Spleen (tissue), 11 donors: Measurements from ENCODE around the gene KRTAP9-6. TPM values are rescaled to one million over a fixed set of nuclear protein-coding genes. Genes with fewer than 3 reads are reported as not detected.
A peak's percentile ranks its signal among the peaks of the same experiment; 100 is the strongest.

Source experiments
- DNase-seq: peaks from one replicate; pipeline ENCODE4 v3.0.0-alpha.2; 2020
- H3K27ac ChIP-seq, 8 donors: fragments of 200-600 bp; sonication (generic) in 7 of 8; 1 replicate in 4 of 8; 2 replicates in 4 of 8; pipeline versions ENCODE4 v1.5.0 to v1.8.0; 2016 to 2021; ENCODE audit warnings: inconsistent platforms in 4 of 8, mild to moderate bottlenecking in 4 of 8, moderate library complexity in 1 of 8
- H3K27me3 ChIP-seq, 7 donors: fragments of 200-600 bp; sonication (generic) in 6 of 7; replicated peaks in 1 of 7; 1 replicate in 4 of 7; 2 replicates in 3 of 7; pipeline versions ENCODE4 v1.5.0 to v1.8.0; 2016 to 2021; ENCODE audit warnings: inconsistent platforms in 3 of 7, mild to moderate bottlenecking in 1 of 7
- H3K36me3 ChIP-seq, 6 donors: fragments of 200-600 bp; sonication (generic) in 5 of 6; 1 replicate in 4 of 6; 2 replicates in 2 of 6; pipeline versions ENCODE4 v1.5.0 to v1.8.0; 2016 to 2021; ENCODE audit warnings: inconsistent platforms in 2 of 6
- H3K4me1 ChIP-seq, 6 donors: fragments of 200-600 bp; sonication (generic) in 5 of 6; 1 replicate in 3 of 6; 2 replicates in 3 of 6; pipeline versions ENCODE4 v1.5.0 to v1.8.0; 2016 to 2021; ENCODE audit warnings: inconsistent platforms in 3 of 6
- H3K4me3 ChIP-seq, 8 donors: fragments of 200-600 bp; sonication (generic) in 7 of 8; 1 replicate in 4 of 8; 2 replicates in 4 of 8; pipeline versions ENCODE4 v1.5.0 to v1.8.0; 2016 to 2021; ENCODE audit warnings: inconsistent platforms in 4 of 8, mild to moderate bottlenecking in 4 of 8, moderate library complexity in 2 of 8
- H3K9me3 ChIP-seq, 8 donors: fragments of 200-600 bp; sonication (generic) in 7 of 8; 1 replicate in 4 of 8; 2 replicates in 4 of 8; pipeline versions ENCODE4 v1.5.0 to v1.8.0; 2016 to 2021; ENCODE audit warnings: inconsistent platforms in 4 of 8
- CTCF ChIP-seq, 11 experiments: fragments of 200-600 bp in 7 of 11; fragments of 450-650 bp in 4 of 11; sonication (generic) in 4 of 11; IDR thresholded peaks in 8 of 11; conservative IDR thresholded peaks in 3 of 11; 1 replicate in 7 of 11; 2 replicates in 4 of 11; pipeline versions ENCODE4 v1.4.0 to v1.8.0; 2016 to 2021; ENCODE audit warnings: antibody characterized with exemption in 11 of 11, inconsistent platforms in 4 of 11, mild to moderate bottlenecking in 1 of 11
- POLR2A ChIP-seq, 3 donors: fragments of 450-650 bp; IDR thresholded peaks; one replicate each; pipeline ENCODE4 v1.5.1; 2017; ENCODE audit warnings: antibody characterized with exemption in 3 of 3, mild to moderate bottlenecking in 1 of 3
- POLR2AphosphoS5 ChIP-seq, 3 donors: sonication (generic); formaldehyde crosslinking; IDR thresholded peaks; one replicate each; pipeline ENCODE4 v1.5.1; 2017; ENCODE audit warnings: antibody characterized with exemption in 3 of 3
- WGBS, 5 donors: extraction: QIAGEN DNeasy Blood & Tissue Kit in 3 of 5; methylation state at CpG; one replicate each; pipeline versions ENCODE4 v1.1.5 to v1.1.7; 2013 to 2018; 5-methylcytosine and 5-hydroxymethylcytosine counted together
- intact Hi-C: fragments of 100-400 bp; cut with DNase I; formaldehyde crosslinking; loops from one replicate; pipeline ENCODE4 v1.15.0; 2023; ENCODE audit warnings: low total_unique reads
- polyA plus RNA-seq, 3 donors: library from polyadenylated mRNA; stranded (reverse); fragments of 200-250 nt; gene quantifications; one replicate each; pipeline ENCODE4 v1.2.1, GENCODE V29; 2013
- total RNA-seq, 7 donors: library from RNA; depleted of rRNA in 3 of 7; stranded (reverse); fragments of >200 nt in 3 of 7; fragmentation: NEBNext Ultra II Directional in 4 of 7; extraction: Animal tissue kit (Norgen Biotek cat#: 25700) in 4 of 7; gene quantifications; one replicate each; pipeline versions ENCODE4 v1.1.0 to v1.2.1, GENCODE V29; 2016 to 2021
- donor health status: healthy with polysubstance abuse.
- donor health status: DM: no; HTN: no; CAD: no; lungs with moderate emphysema.
- donor health status: DM: no; HTN: no; CAD: no.
- donor health status: Bipolar disorder and iron deficiency.
- donor health status: healthy.
- donor health status: DM: no; HTN: no; CAD: no.
- donor health status: DM: yes; HTN: yes; CAD: no.

The KRTAP9-6 gene
- total and polyA plus RNA-seq, 10 donors = not detected

GRCh38 chr17:41284546-41284945 lies 19.4 kb downstream of the KRTAP9-6 start:
- H3K4me1 ChIP-seq = peaks cover 0 to 15% (median 2%) of the 10 kb centered on the region in 6 donors
- peaks cover 0 to 2% (median 0%) of the 10 kb centered on the region in 8 donors for H3K9me3 ChIP-seq
- no peak overlapping the region for H3K4me3 ChIP-seq
- no peaks in the 10 kb centered on the region for H3K36me3 ChIP-seq
- no peaks in the 10 kb centered on the region for H3K27me3 ChIP-seq
- no peak overlapping the region for H3K27ac ChIP-seq
- TF ChIP-seq POLR2AphosphoS5 (IDR thresholded peaks at IDR 0.05) = no peak
- no peak for TF ChIP-seq CTCF (IDR thresholded peaks at IDR 0.05 in 8 of 11, conservative IDR thresholded peaks at IDR 0.05 in 3 of 11)
- no peak for TF ChIP-seq POLR2A (IDR thresholded peaks at IDR 0.05)
- no peak for DNase-seq
- WGBS, 5 donors = 2 to 16% (median 10%) methylated on average over 2 of the region's 2 CpGs
- intact Hi-C loops = no loop called here

GRCh38 chr17:41287050-41287449 lies 21.9 kb downstream of the KRTAP9-6 start:
- intact Hi-C loops = no loop called here
- H3K9me3 ChIP-seq = no peaks in the 10 kb centered on the region
- no peak for DNase-seq
- no peak overlapping the region for H3K4me3 ChIP-seq
- H3K4me1 ChIP-seq = peaks cover 0 to 15% (median 2%) of the 10 kb centered on the region in 6 donors
- H3K27ac ChIP-seq = peak overlapping the region in 2 of 8 donors; percentile 6 to 37
- H3K36me3 ChIP-seq = no peaks in the 10 kb centered on the region
- TF ChIP-seq CTCF (IDR thresholded peaks at IDR 0.05 in 8 of 11, conservative IDR thresholded peaks at IDR 0.05 in 3 of 11) = no peak
- TF ChIP-seq POLR2A (IDR thresholded peaks at IDR 0.05) = no peak
- no peak for TF ChIP-seq POLR2AphosphoS5 (IDR thresholded peaks at IDR 0.05)
- H3K27me3 ChIP-seq = peaks cover 0 to 2% (median 0%) of the 10 kb centered on the region in 7 donors
- 41 to 75% (median 71%) methylated on average over 3 of the region's 3 CpGs for WGBS, 5 donors

- 59 to 82% (median 77%) methylated on average over 1 of the region's 1 CpG for WGBS, 5 donors
- H3K4me3 ChIP-seq = no peak overlapping the region
- H3K4me1 ChIP-seq = no peaks in the 10 kb centered on the region
- H3K27ac ChIP-seq = no peak overlapping the region
- intact Hi-C loops = no loop called here
- DNase-seq = no peak
- TF ChIP-seq POLR2AphosphoS5 (IDR thresholded peaks at IDR 0.05) (no peak), CTCF (IDR thresholded peaks at IDR 0.05 in 8 of 11, conservative IDR thresholded peaks at IDR 0.05 in 3 of 11) (no peak), POLR2A (IDR thresholded peaks at IDR 0.05) (no peak)
- peaks cover 0 to 7% (median 0%) of the 10 kb centered on the region in 7 donors for H3K27me3 ChIP-seq
- peaks cover 0 to 2% (median 0%) of the 10 kb centered on the region in 8 donors for H3K9me3 ChIP-seq
- H3K36me3 ChIP-seq = no peaks in the 10 kb centered on the region
These were observed 28.8 kb downstream of the KRTAP9-6 start for GRCh38 chr17:41294016-41294415.

- DNase-seq = no peak
These were observed 31.7 kb downstream of the KRTAP9-6 start for GRCh38 chr17:41296846-41297245.

More at GRCh38 chr17:41296846-41297245, 31.7 kb downstream of the KRTAP9-6 start:
- Histone ChIP-seq H3K36me3 (no peaks in the 10 kb centered on the region), H3K9me3 (peaks cover 0 to 2% (median 0%) of the 10 kb centered on the region in 8 donors), H3K4me3 (no peak overlapping the region), H3K4me1 (no peaks in the 10 kb centered on the region), H3K27ac (no peak overlapping the region), H3K27me3 (peaks cover 0 to 7% (median 0%) of the 10 kb centered on the region in 7 donors)
- TF ChIP-seq POLR2AphosphoS5 (IDR thresholded peaks at IDR 0.05) (no peak), CTCF (IDR thresholded peaks at IDR 0.05 in 8 of 11, conservative IDR thresholded peaks at IDR 0.05 in 3 of 11) (no peak), POLR2A (IDR thresholded peaks at IDR 0.05) (no peak)
- intact Hi-C loops = no loop called here
- 79 to 83% (median 81%) methylated on average over 1 of the region's 1 CpG for WGBS, 5 donors
